Hematopoietic multipotent progenitor cell treated with erythropoietin and hydrocortisone succinate and interleukin-3 and kit ligand, for 17 days (in vitro differentiated cells): ENCODE measurements around the gene APC.
"Not testable (repeated sequence)": the region's sequence is repeated elsewhere in the genome, so short reads cannot be mapped to it uniquely, and the experiment has no call there.

Source experiments
- DNase-seq: peaks from one replicate; pipeline ENCODE4 v3.0.0-alpha.2; 2015; ENCODE audit warnings: low spot score

The APC gene

DNA sequence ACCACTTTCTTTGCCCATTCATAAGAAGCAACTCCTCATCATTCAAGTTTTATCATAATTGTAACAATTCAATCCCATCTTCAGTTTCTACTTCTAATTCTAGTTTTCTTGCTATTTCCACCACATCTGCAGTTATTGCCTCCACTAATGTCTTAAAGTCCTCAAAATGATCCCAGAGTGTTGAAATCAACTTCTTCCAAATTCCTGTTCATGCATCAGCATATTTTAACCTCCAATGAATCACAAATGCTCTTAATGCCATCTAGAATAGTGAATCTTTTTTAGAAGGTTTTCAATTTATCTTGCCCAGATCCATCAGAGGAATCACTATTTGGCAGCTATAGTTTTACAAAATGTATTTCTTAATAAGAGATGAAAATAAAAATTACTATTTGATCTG lies 120.2 kb downstream of the APC start:
- no peak for DNase-seq

- not testable (repeated sequence) for DNase-seq
These were observed 122.9 kb downstream of the APC start for GRCh38 chr5:112860571-112860928.

DNA sequence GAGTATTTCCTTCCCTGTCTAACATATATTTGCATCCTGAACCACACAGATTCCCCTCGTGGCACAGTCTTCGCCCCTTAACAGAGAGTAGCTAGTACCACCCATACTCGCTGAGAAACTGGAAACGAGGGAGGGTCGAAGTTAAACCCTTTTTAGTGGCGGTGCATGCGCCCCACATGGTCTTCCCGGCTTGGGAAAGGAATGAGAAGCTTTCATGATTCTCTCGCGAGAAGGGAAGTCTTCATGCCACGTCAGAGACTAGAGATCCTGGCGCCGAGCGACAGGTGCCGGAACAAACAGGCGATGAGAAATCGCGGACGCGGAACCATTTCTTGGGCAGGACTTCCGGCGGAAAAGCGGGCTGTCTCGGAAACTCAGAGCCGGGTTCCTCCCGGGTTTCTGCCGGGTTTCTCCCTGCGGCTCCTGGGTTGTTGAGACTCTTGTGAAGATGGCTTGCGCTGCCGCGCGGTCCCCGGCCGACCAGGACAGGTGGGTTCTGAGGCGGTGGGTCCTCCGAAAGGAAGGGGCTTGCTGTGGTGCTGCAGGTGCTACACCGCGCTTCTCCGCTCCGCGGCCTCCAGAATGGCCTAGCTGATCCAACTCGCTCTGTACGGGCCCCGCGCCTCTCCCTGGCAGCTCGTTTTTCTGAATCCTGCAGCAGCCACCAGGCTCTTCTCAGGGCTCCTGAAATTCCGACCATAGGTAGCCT lies 123.4 kb downstream of the APC start, which contains the start of gene SRP19:
Gene SRP19, plus strand, starts transcription at position 359 of the 709 bp plus-strand sequence. Its CDS starts 90 bp downstream, at position 449.
- peak; percentile 89 for DNase-seq

GRCh38 chr5:112861638-112861985 lies 123.9 kb downstream of the APC start:
- DNase-seq: no peak

- DNase-seq: no peak
These were observed 124.4 kb downstream of the APC start for GRCh38 chr5:112862085-112862484.

- DNase-seq: no peak
These were observed 125.9 kb downstream of the APC start for GRCh38 chr5:112863549-112863948.

DNA sequence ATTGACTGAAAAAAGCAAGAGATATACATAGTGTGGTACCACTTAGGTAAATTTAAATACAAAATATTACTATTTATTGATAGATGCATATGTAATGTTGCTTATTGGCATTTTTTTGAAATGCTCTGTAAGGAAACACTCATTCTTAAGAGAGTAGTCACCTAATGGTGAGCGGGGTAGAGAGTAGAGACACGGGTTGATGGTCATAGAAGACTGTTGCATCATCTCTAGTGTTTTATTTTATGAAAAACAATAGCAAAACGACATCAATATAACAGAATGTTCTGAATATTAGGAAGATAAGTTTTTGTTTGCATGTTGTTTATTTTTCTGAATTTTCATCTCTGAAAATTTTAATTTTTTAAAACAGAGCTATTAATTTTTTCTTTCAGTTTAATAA lies 127.4 kb downstream of the APC start:
- no peak for DNase-seq

DNA sequence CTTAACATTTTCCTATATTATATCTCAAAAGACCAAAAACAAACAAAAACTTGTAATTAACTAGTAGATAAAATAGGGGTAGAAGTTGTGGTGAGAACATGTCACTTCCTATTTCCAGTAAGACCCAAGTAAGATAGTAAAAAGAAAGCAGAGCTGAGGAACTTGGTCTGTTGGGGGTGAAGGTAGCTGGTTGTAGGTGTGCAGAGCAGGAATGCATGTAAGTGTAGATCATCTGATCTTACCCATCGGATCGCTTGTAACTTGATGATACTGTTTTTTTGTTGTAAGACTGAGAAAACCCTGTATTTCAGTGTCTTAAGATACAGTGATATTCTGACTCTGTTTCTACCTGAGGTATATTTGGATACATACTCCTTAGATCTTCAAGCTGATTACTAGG lies 129.1 kb downstream of the APC start:
- no peak for DNase-seq

DNA sequence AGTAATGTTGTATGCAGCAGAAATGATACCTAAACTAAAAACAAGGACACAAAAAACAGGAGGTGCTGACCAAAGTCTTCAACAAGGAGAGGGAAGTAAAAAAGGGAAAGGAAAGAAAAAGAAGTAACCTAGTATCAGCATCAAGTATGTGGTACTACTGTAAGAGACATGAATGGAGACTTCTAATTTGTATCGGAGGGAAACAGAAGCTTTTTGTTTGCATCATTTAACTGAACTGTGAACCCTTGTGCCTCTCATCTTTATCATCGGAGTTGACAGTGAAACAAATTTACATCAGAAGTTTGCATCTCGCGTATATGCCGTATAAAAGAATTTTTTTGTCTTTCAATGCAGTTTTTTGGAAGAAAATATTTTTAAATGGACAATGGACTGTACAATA lies 129.7 kb downstream of the APC start:
- DNase-seq: no peak

- DNase-seq: no peak
These were observed 132.3 kb downstream of the APC start for GRCh38 chr5:112869948-112870347.

GRCh38 chr5:112870966-112871365 lies 133.3 kb downstream of the APC start:
- DNase-seq: no peak

GRCh38 chr5:112876362-112876761 lies 138.7 kb downstream of the APC start:
- DNase-seq: no peak

GRCh38 chr5:112878101-112878500 lies 140.4 kb downstream of the APC start:
- no peak for DNase-seq

DNA sequence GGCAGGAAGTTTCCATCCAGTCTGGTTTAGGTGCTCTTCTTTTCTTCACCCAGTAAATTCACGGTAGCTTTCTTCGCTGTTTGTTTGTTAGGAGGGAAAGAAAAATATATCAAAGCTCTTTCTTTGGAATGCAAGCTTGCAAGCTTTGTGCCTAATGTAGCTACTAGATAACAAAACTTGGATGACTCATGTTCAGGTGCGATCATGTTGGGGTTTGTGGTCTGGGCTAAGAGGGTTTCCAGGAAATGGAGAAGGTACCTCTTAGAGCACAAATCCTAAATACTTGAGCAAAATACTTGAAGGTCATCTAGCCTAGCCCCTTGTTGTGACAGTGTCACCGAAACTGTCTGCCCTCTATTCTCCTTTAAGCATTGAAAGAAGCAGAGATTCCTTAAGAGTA lies 141.1 kb downstream of the APC start:
- no peak for DNase-seq

DNA sequence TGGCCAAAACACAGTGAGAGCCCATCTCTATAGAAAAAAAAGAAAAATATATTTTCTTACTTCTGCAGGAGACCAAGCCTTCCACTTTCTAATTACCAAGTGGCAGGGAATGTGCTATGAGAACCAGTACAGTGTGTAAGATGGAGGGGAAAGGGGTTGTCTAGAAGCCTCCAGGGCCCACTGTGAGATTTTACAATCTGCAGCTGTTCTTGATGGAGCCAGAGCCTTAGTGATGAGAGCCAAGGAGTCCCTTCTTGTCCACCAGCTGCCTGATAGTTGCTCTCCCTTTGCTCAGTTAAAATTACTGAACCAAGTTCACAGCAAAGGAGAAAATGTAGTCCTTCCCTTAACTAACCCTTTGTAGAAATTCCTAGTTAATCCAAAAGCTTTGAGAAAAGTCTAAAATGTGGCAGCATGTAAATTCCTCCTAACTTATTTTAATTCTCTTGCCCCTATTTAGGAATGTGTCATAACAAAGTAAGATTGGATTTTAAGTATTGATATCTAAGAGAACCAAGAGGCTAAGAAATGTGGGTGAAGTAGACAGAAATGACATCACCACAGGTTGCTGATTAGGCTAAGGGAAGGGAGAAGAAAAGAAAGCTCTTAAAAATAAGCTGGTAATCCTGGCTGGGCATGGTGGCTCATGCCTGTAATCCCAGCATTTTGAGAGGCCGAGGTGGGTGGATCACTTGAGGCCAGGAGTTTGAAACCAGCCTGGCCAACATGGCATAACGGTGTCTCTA lies 142.7 kb downstream of the APC start:
- no peak for DNase-seq

- no peak for DNase-seq
These were observed 145.5 kb downstream of the APC start for GRCh38 chr5:112883192-112883591.

DNA sequence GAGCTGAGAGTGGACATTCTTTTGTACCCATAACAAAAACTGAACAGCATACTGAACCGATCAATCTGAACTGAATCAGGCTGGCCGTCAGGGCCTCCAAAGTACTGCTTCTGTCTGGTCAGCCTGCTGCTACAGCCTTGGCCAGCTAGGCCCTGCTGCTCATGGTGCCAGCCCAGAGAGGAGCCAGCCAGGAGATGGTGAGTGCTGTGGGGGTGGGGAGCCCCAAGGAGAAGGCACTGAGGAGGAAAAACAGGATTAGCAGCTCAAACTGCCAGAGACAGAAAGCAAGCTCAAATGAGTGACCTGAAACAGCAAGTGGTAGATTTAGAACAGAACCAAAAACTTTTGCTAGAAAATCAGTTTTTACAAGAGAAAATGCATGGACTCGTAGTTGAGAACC lies 147.3 kb downstream of the APC start:
- no peak for DNase-seq

DNA sequence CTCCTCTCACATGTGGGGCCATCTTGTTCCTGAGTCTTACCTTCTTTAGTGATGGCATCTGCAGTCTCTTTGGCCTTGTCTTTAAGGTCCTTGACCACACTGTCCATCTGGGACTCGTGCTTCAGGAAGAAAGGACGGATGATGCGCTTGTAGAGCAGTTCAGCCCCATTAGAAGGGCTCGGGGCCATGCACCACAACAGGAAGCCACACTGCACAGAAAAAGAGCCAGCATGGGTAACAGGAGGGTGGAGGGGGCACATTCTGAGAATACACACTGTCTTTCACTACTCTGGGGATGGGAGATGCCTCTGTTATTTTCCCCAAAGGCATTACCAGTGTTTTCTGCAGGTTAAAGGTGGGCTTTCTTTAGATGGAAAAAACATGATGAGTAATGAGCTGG lies 149.3 kb downstream of the APC start:
- DNase-seq: no peak

DNA sequence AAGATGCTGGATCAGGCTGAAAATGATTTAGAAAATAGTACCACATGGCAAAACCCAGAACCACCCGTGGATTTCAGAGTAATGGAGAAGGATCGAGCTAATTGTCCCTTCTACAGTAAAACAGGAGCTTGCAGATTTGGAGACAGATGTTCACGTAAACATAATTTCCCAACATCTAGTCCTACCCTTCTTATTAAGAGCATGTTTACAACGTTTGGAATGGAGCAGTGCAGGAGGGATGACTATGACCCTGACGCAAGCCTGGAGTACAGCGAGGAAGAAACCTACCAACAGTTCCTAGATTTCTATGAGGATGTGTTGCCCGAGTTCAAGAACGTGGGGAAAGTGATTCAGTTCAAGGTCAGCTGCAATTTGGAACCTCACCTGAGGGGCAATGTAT lies 154.4 kb downstream of the APC start:
- DNase-seq: not testable (repeated sequence)

GRCh38 chr5:112892776-112893175 lies 155.1 kb downstream of the APC start:
- DNase-seq: no peak

GRCh38 chr5:112895682-112896081 lies 158.0 kb downstream of the APC start:
- no peak for DNase-seq
